GM21825 (cell line): ENCODE results near the gene SPEG.

Experiments used
- ATAC-seq: cut with Tn5 transposase; IDR thresholded peaks from one replicate; pipeline ENCODE4 v1.9.1; 2021; ENCODE audit warnings: mild to moderate bottlenecking, moderate library complexity; ENCODE audit not compliant: unreplicated experiment

Gene SPEG

DNA sequence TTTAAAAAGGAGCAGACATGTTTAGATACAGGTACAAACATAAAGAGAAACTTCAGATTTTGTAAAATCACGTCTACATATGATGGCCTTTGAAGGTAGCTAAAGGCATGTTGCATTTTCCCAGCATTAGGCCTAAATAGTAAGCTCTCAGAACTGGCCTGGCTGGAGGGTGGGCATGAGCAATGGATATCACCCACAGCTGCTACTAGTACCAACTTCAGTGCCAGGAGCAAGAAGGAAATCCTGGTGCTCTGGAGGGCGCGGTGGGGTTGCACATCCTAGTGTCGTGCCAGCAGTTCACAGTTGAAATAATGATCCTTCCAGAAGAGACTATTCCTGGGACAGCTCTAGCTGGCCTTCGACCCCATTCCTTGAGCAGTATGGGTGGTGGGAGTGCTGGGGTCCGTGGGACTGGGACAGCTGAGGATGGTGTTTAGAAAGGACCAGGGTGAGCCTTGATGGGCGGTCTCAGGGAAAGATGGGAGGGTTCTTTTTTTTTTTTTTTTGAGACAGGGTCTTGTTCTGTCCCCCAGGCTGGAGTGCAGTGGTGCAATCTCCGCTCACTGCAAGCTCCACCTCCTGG lies 11.6 kb upstream of the SPEG start:
- ATAC-seq: no peak

DNA sequence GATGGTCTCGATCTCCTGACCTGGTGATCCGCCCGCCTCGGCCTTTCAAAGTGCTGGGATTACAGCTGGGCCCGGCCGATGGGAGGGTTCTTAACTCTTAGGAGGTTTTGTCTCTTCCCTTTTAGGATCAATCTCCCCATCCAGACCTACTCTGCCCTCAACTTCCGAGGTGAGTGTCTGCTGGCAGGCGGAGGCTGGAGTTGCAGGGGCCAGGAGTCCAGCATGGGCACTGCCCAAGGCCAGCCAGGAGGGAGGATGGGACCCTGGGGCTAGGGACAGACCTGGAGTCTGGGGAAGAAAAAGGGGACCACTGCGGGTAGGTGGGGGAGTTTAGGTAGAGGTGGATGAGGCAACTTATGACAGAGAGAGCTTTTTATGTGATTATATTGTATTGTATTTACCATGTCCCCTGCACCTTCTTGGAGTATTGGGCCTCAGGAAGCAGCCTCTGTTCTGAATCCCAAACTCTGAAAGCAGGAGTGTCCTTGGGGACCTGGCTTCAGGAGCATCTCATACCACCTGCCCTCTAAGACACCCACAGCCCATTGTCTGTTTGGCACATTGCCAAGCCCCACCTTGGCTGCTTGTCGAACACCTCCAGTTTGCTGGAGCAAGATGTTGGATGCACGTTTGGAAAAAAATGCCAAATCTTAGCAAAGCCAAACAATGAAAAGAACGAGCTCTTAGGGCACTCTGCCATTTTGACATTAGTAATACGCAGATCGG lies 10.8 kb upstream of the SPEG start:
- ATAC-seq: no peak

DNA sequence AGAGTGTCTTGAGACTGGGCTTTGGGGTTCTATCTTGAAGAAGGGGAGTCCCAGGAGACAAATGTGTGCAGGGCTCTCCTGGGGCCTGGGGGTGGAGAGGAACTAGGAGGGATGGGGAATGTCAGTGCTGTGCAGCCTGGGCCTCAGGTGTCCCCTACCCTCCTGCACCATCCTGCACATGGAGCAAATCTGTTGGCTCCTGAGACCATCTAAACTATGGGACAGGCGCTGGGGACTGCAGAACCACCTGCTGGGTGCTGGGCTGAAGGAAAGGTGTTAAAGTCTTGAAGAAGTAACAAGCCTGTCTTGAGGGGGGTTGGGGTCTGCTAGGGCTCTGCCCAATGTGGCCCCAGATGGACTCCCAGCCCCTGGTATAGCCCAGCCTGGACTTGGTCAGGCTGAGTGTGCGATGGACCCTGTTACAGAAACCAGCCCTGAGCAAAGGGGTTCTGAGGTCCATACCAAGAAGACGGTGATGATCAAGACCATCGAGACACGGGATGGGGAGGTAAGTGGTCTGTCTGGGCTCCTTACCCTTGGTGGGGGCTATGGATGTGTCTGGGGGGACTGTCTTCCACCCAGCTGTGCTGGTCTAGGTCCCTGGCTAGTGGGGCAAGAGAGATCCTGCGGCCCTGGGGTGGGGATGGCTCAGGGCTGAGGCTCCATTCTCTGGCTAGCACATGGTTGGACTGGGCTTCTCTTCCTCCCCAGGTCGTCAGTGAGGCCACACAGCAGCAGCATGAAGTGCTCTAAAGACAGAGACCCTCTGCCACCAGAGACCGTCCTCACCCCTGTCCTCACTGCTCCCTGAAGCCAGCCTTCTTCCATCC lies 9.2 kb upstream of the SPEG start:
- ATAC-seq: no peak

DNA sequence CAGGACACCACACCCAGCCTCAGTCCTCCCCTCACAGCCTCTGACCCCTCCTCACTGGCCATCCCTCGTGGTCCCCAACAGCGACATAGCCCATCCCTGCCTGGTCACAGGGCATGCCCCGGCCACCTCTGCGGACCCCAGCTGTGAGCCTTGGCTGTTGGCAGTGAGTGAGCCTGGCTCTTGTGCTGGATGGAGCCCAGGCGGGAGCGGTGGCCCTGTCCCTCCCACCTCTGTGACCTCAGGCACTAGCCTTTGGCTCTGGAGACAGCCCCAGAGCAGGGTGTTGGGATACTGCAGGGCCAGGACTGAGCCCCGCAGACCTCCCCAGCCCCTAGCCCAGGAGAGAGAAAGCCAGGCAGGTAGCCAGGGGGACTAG lies 8.6 kb upstream of the SPEG start:
- no peak for ATAC-seq

DNA sequence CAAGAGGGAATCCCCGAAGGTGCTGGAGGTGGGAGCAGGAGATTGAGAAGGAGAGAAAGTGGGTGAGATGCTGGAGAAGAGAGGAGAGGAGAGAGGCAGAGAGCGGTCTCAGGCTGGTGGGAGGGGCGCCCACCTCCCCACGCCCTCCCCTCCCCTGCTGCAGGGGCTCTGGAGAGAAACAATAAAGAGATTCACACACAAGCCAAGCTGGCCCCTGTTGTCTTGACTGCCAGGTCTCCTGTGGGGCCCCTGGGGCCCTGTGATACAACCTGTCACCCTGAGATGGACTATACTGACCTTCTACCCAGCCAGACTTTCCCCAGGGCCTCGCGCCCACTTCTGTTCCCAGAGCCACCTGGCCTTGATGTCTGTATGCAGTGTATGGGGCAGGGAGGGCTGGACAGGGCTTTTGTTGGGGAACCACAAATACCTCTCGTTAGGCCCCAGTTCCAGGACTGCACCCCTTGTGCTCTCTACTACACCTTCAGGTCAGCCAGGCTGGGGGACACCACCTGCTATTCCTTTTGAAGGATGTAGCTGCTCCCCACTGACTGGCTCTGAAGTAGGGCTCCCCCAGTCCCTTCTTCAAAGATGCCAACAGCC lies 8.0 kb upstream of the SPEG start:
- ATAC-seq: no peak

DNA sequence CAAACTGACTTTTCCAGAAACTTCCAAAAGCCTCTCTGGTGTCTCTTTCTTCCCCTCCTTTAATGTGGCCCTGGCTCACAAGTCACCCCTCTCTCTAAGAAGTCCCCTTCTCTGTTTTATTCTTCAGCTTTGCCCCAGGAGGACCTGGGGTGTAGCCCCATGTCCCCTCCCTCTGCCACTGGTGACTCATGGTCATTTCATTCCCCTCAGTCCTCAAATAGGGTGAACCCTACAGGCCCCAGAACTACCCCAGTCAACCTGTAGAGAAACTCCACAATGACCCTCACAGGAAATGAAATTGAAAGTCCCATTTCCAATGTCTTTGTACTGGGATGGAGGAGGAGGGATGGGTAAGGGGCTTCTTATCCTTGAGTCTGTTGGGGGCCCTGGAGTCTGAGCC lies 6.2 kb upstream of the SPEG start:
- ATAC-seq: no peak

DNA sequence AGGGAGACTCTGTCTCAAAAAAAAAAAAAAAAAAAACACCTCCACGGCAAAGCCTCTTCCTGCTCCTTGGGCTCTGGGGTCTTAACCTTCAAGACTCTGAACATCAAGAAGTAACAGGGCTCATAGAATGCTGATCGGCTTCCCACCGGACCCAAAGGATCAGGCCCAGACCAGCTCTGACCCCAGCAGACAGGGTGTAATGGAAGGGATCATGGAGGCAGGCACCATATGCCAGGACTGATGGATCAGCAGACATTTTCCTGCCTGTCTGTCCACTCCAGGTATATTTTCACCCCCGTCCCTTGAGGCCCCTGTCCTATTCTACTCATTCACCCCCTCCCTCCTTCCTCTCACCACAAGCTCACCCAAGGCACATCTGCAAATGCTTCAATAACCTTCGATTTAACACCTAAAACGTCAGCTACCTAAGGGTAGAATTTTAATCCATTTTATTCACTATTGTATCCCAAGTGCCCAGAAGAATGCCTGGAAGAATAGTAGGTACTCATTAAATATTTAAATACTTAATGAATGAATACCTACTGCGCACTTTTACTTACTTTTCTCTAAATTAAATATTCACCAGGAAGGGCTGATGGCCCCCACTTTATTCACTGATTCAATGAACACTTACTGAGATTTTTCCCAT lies 4.6 kb upstream of the SPEG start:
- no peak for ATAC-seq

DNA sequence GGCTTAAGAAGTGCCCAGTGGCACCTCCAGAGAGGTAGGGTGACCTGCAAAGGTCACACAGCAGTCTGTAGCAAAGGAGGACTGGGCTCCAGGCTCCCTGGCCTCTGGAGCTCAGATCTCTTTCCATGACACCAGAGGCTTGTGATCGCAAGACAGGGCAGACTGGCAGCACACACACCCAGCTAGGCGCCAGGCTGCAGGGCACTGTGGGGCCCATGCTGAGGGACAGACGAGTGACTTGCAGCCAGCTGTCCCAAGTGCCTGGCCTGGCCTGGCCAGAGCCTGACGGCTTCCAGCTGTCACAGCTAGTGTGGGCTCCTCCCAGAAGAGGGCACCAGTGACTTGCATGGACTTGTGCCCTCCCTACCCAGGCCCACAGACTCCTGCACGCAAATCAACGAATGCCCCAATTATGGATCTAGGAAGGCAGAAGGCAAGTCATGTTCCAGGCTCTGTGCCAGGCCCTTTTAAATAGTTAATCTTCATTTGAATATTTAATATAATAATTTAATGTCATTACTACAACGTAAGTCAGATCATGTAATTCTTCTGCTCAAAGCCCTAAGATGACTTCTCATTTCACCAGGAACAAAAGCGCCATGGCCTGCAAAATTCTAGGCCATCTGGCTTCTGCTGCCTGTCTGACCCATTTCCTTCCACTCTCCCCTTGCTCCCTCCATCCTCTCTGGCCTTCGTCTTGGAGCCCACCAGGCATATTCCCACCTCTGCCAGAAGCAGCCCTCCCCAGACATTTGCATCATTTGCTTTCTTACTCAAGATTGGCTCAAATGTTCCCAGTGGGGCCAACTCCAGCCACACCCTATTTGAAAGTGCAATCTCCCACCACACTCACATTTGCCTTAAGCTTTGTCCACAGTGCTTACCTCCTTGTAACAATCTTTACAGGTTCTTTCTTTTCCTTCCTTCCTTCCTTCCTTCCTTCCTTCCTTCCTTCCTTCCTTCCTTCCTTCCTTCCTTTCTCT lies 3.7 kb upstream of the SPEG start:
- ATAC-seq: no peak

DNA sequence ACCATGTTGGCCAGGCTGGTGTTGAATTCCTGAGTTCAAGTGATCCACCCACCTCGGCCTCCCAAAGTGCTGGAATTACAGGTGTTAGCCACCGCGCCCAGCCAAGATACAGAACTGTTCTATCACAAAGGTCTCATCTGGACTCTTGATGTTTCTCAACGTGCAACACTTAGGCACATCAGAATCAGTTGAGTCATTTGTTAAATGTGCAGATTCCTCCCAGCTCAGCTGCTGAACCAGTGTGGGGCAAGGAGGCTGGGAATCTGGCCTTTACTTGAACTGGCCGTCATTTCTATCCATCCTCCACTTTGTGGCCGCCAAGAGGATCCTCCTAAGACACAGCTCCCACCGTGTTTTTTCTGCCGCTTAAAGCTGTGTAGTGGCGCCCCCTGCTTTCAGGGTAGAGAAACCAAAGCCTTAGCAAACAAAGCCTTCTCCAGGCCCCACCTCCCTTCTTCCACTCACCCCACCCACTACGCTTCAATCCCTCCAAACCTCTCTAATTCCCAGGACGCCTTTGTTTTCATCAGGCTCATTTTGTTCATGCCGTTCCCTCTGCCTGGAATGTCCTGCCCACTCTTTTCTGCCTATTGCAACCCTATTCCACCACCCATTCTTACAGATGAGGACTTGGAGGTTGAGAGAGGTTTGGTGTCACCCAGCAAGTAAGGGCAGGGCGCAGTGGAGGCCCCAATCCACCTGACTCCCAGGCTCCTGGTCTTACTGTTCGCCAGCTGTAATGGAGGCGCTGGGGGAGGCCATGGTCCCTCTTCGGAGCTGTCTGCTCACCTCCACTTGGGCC lies 776 bp upstream of the SPEG start:
- ATAC-seq: no peak

DNA sequence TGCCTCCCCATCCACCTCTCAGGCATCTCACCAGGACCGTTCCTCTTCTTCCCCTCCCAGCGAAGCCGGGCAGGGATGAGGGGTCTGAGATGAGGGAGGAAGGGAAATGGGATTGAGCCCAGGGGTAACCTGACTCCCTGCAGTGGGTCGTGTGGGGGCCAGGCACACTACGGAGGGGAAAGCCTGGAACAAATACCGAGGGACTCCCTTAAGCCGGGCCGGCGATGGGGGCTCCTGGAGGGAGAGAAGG lies 250 bp upstream of the SPEG start:
- ATAC-seq: no peak

DNA sequence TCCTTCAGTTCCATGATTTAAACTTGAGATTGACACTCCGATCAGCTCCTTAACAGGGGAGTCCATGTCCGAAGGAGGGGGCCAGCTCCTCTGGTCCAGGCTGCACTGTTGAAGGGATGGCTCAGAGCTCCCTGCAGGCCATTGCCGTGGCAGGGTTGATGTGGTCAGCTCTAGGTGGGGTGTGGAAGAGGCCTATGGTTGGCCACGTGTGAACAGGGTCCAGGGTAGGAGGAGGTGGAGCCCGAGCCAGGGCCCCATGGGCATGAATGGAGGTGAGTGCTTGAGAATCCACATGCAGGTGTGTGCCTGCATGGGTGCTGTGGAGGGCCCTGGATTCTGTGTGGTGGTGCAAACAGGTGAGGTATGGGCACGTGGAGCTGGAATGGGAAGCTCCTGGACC lies 1.1 kb downstream of the SPEG start:
- no peak for ATAC-seq

DNA sequence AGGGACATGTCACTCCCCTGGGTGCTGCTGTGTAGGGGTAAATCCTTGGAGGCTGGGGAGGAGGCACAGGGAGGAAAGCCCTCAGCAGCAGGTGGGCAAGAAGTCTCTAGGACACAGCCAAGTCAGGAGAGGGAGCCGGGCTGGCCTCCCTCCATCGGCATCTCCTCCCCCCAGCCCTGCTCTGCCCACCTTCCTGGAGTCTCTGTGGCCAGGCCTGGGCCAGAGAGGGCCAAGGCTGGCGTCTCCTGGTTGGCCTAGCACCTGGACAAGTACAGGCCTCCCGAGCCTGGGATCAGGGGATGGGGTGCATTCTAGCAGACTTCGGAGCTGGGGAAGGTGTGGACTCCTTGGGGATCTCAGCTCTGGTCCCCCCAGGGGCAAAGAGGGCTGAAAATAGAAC lies 1.8 kb downstream of the SPEG start:
- ATAC-seq: no peak

DNA sequence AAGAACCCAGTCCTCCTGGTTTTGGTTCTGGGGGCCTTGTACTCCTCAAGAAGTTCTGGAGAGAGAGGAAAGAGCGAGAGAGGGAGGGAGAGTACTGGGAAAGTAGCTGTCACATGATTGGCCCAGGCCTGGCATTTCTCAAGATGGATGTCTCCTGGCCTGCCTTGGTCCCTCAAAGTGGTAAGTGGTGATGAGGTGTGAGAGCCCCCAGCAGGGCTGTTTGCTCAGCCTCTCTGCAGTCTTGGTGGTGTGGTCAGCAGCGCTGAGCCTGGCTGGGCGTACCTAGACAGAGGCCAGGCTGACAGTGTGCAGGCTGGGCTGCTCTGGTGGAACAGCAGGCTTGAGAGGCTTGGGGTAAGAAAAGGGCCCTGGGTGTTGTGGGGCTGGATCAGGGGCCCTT lies 2.5 kb downstream of the SPEG start:
- ATAC-seq: no peak

DNA sequence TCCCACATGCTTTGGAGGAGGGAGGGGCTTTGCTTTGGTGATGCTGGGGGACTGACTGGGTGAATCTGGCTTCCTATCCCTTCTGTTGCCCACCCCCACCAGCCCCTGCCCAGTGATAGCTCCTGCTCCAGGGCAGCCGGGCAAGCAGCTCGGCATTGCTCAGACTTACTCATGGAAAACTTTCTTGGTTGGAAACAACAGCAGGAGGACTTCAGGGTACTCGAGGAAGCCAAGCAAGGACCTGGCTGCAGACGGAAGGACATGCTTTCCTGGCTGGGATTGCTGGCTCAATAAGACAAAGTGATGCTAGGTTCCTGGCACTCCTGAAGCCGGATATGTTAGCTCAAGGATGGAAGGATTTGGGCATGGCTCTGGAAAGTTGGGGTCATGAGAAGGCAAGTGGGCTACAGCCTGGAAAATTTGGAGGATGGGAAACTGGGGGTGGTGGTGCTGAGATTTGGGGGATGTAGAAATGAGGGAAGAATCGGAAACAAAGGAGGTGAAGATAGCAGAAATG lies 3.1 kb downstream of the SPEG start:
- no peak for ATAC-seq

DNA sequence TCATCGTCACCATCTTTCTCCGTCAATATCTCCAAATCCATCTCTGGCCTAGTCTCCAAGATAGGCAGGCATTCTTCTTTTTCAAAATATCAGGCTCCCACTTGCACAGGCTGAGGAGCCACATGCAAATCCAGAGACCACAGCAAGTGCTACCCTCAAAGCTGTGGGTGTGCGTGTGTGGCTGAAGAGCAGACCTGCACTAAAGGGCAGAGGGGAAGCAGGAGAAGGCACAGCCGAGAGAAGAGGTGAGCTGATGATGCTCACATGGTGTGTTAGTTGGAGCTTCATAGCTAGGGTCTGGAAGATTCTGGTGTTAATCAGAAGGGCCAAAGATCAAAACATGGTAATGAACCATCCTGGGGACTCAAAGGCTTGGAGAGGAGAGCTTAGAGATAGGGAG lies 3.8 kb downstream of the SPEG start:
- ATAC-seq: no peak

DNA sequence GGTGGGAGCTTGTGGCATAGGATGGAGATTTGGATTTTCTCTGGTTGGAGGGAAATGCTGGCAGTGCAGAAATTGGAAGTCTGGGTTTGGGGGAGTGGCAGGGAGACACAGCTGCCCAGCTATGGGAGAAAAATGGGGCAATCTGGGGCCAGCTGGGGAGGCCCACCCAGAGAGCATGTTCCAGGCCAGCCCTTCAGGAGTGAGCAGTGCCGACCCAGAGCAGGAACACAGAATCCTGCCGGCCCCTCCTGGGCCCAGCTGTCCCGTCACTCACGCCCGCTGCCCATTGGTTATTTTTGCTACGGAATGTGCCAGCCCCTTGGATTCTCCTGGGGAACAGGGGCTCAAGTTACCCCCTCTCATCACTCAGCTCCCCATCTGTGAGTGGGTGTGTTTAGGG lies 4.9 kb downstream of the SPEG start:
- no peak for ATAC-seq

DNA sequence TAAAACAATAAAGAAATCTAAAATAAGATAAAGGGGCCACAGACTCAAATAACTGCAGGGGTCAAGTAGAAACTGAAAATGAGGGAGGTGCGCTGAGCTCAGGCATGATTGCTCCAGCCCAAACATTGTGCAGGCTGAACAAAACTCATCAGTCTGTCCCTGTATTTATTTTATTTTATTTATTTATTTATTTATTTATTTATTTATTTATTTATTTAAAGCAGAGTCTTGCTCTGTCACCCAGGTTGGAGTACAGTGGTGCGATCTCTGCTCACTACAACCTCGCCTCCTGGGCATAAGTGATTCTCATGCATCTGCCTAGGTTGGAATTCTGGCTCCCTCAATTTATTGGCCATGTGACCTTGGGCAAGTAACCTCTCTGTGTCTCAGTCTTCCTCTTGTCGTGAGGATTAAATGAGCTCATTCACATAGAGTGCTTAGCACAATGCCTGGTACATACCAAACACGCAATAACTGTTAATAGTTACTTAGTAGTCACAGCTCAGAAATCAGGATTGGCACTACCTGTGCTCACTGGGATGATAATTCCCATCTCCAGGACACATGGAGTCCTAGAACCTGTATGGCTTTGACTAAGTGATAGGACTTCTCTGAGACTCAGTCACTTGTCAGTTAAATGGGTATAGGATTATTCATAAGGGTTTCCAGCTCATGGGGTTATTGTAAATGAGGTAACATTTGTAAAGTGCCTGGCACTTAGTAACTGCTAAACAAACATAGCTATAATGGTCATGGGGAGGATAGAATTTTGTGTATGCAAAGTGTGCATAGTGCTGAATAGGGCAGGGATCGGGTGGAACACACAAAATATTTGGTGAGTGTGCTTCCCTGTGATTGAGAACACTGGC lies 6.0 kb downstream of the SPEG start:
- no peak for ATAC-seq

DNA sequence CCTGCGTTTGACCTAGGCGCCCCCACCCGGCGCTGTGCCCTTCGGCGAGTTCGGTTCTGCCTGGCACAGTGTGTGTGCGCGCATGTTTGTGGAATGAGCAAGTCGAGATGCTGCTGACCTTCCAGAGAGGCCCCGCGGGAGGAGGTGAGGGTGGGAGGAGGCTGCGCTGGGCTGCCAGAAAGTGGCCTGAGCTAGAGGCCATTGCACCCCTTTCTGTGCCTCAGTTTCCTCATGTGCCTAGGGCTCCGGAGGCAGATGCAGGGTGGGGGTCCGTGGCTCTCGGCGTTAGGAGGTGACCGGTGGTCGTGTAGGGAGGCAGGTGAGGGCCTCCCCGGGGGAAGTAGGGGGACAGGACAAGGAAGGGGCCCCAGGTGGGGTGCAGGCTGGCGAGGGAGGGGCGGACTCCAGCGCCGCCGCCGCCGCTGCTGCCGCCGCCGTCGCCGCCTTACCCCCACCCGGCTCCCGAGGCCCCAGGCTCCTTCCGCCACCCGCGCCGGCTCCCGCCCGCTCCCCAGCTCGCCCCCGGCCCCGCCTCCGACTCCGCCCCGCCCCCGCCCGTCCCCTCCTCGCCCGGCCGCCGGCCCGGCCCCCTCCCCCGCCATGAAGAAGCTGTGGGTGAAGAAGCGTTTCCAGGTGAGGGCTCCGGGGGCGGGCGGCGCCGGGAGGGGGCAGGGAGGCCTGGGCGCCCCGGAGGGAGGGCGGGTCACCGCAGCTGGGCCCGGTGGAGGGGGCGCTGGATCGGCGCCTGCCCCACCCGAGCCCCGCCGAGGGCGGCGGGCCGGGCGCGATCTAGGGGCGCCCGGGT lies 7.0 kb downstream of the SPEG start:
- ATAC-seq: no peak
